Thyroid gland (tissue), 4 donors: ENCODE measurements around the gene ENDOG.

ENCODE experiments used
- POLR2A ChIP-seq, 2 donors: fragments of 450-650 bp; IDR thresholded peaks; one replicate each; pipeline ENCODE4 v1.6.1; 2017; ENCODE audit warnings: antibody characterized with exemption in 2 of 2, mild to moderate bottlenecking in 2 of 2, moderate library complexity in 1 of 2
- TF ChIP-seq, protein P1 (sequence below), 6 experiments: fragments of 200-600 bp in 3 of 6; fragments of 450-650 bp in 3 of 6; sonication (generic) in 3 of 6; IDR thresholded peaks; one replicate each; pipeline ENCODE4 v1.5.1; 2016 to 2019; ENCODE audit warnings: antibody characterized with exemption in 6 of 6, mild to moderate bottlenecking in 2 of 6, inconsistent platforms in 1 of 6, moderate library complexity in 1 of 6

GRCh38 chr9:128828267-128828666, 10.0 kb downstream of the ENDOG start:
- TF ChIP-seq, protein P1, sequence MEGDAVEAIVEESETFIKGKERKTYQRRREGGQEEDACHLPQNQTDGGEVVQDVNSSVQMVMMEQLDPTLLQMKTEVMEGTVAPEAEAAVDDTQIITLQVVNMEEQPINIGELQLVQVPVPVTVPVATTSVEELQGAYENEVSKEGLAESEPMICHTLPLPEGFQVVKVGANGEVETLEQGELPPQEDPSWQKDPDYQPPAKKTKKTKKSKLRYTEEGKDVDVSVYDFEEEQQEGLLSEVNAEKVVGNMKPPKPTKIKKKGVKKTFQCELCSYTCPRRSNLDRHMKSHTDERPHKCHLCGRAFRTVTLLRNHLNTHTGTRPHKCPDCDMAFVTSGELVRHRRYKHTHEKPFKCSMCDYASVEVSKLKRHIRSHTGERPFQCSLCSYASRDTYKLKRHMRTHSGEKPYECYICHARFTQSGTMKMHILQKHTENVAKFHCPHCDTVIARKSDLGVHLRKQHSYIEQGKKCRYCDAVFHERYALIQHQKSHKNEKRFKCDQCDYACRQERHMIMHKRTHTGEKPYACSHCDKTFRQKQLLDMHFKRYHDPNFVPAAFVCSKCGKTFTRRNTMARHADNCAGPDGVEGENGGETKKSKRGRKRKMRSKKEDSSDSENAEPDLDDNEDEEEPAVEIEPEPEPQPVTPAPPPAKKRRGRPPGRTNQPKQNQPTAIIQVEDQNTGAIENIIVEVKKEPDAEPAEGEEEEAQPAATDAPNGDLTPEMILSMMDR (IDR thresholded peaks at IDR 0.05): no peak
- no peak for TF ChIP-seq POLR2A (IDR thresholded peaks at IDR 0.05)
